NCI-H226 (cell line): ENCODE measurements around the gene SLC6A19.
"Not testable (repeated sequence)": the region's sequence is repeated elsewhere in the genome, so short reads cannot be mapped to it uniquely, and the experiment has no call there.

Source experiments
- DNase-seq: peaks from one replicate; pipeline ENCODE4 v3.0.0-alpha.2; 2015

SLC6A19 gene

GRCh38 chr5:1226231-1226630 lies 24.8 kb downstream of the SLC6A19 start:
- DNase-seq = no peak

- DNase-seq = no peak
Measured at GRCh38 chr5:1226839-1227581, 25.6 kb downstream of the SLC6A19 start.

- no peak for DNase-seq
Measured at GRCh38 chr5:1227667-1228066, 26.3 kb downstream of the SLC6A19 start.

- DNase-seq = no peak
Measured at GRCh38 chr5:1228120-1228519, 26.7 kb downstream of the SLC6A19 start.

- not testable (repeated sequence) for DNase-seq
Measured at GRCh38 chr5:1229023-1229422, 27.6 kb downstream of the SLC6A19 start.

GRCh38 chr5:1229822-1230221 lies 28.4 kb downstream of the SLC6A19 start:
- no peak for DNase-seq

- no peak for DNase-seq
Measured at GRCh38 chr5:1230551-1230950, 29.2 kb downstream of the SLC6A19 start.

- no peak for DNase-seq
Measured at GRCh38 chr5:1231354-1231905, 30.0 kb downstream of the SLC6A19 start.

GRCh38 chr5:1232780-1233179 lies 31.4 kb downstream of the SLC6A19 start:
- no peak for DNase-seq

GRCh38 chr5:1235379-1235778 lies 34.0 kb downstream of the SLC6A19 start:
- DNase-seq = no peak

GRCh38 chr5:1235838-1236237 lies 34.4 kb downstream of the SLC6A19 start:
- no peak for DNase-seq

- no peak for DNase-seq
Measured at GRCh38 chr5:1239505-1240251, 38.3 kb downstream of the SLC6A19 start.

GRCh38 chr5:1240496-1241260 lies 39.3 kb downstream of the SLC6A19 start:
- no peak for DNase-seq

GRCh38 chr5:1241509-1242080 lies 40.2 kb downstream of the SLC6A19 start:
- DNase-seq = no peak

GRCh38 chr5:1242733-1243486 lies 41.5 kb downstream of the SLC6A19 start:
- no peak for DNase-seq

- no peak for DNase-seq
Measured at GRCh38 chr5:1243487-1244130, 42.2 kb downstream of the SLC6A19 start.

- no peak for DNase-seq
Measured at GRCh38 chr5:1244255-1244654, 42.9 kb downstream of the SLC6A19 start.

GRCh38 chr5:1244976-1245375 lies 43.6 kb downstream of the SLC6A19 start:
- no peak for DNase-seq

GRCh38 chr5:1245905-1246576 lies 44.6 kb downstream of the SLC6A19 start:
- no peak for DNase-seq

- DNase-seq = peak; percentile 19
Measured at GRCh38 chr5:1246711-1247431, 45.5 kb downstream of the SLC6A19 start.
